ENCODE measurements around the gene ZNF787. TPM values are rescaled to one million over a fixed set of nuclear protein-coding genes. Genes with fewer than 3 reads are reported as not detected.
A peak's percentile ranks its signal among the peaks of the same experiment; 100 is the strongest.
"Not testable (repeated sequence)": the region's sequence is repeated elsewhere in the genome, so short reads cannot be mapped to it uniquely, and the experiment has no call there.

Gene ZNF787
- total RNA-seq, 2 experiments from 2014 or later: 34.7 to 36.7 TPM

DNA sequence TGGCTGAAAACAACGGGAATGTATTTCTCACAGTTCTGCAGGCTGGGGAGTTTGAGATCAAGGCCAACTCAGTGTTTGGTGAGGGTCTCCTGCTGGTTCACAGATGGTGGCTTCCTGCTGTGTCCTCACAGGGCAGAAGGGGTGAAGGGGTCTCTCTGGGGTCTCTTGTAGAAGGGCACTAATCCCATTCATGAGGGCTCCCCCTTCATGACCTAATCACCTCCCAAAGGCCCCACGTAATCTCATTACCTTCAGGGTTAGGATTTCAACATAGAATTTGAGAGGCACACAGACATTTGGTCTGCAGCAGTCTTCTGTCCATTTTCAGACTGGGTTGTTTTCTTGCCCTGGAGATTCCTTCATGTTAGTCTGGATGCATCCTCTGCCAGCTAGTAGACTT, 31.5 kb upstream of the ZNF787 start:
- Mint-ChIP-seq H3K27ac (no peak overlapping the region), H3K27me3 (no peaks in the 10 kb centered on the region), H3K9me3 (ENCODE audit: low read depth) (no peaks in the 10 kb centered on the region), H3K4me1 (no peaks in the 10 kb centered on the region), H3K36me3 (peaks cover 21% of the 10 kb centered on the region), H3K4me3 (no peak overlapping the region)
- no peak for ATAC-seq
- no peak for DNase-seq
- CTCF ChIA-PET: no interaction called here

- Mint-ChIP-seq H3K9me3 (ENCODE audit: low read depth) (no peaks in the 10 kb centered on the region), H3K27ac (no peak overlapping the region), H3K4me3 (no peak overlapping the region), H3K36me3 (peaks cover 23% of the 10 kb centered on the region), H3K27me3 (no peaks in the 10 kb centered on the region), H3K4me1 (no peaks in the 10 kb centered on the region)
- CTCF ChIA-PET: no interaction called here
- no peak for ATAC-seq
- no peak for DNase-seq
Measured at GRCh38 chr19:56150358-56150757, 29.3 kb upstream of the ZNF787 start.

DNA sequence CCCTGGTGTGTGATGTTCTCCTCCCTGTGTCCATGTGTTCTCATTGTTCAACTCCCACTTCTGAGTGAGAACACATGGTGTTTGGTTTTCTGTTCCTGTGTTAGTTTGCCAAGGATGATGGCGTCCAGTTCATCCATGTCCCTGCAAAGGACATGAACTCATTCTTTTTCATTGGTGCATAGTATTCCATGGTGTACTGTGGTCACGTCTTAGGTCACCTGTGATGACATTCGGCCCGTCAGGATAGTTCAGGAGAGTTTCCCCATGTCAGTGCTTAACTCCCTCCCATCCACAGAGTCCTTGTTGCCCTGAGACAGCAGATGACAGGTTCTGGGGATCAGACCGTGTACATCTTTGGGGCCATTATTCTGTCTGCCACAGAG, 28.6 kb upstream of the ZNF787 start:
- H3K4me1 Mint-ChIP-seq: peaks cover under 1% of the 10 kb centered on the region
- H3K9me3 Mint-ChIP-seq (ENCODE audit: low read depth): no peaks in the 10 kb centered on the region
- H3K27me3 Mint-ChIP-seq: no peaks in the 10 kb centered on the region
- no peak for DNase-seq
- CTCF ChIA-PET: no interaction called here
- ATAC-seq: no peak
- peaks cover 23% of the 10 kb centered on the region for H3K36me3 Mint-ChIP-seq
- no peak overlapping the region for H3K27ac Mint-ChIP-seq
- H3K4me3 Mint-ChIP-seq: no peak overlapping the region

DNA sequence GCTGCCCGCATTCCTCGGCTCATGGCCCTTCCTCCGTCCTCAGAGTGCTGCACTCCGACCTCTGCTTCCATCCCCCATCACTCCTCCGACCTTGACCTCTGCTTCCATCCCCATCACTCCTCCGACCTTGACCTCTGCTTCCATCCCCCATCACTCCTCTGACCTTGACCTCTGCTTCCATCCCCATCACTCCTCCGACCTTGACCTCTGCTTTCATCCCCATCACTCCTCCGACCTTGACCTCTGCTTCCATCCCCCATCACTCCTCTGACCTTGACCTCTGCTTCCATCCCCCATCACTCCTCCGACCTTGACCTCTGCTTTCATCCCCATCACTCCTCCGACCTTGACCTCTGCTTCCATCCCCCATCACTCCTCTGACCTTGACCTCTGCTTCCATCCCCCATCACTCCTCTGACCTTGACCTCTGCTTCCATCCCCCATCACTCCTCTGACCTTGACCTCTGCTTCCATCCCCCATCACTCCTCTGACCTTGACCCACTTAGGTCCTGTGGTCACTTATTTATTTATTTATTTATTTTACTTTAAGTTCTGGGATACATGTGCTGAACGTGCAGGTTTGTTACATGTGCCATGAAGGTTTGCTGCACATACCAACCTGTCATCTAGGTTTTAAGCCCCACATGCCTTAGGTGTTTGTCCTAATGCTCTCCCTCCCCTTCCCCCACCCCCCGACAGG, 28.0 kb upstream of the ZNF787 start:
- H3K4me3 Mint-ChIP-seq; ATAC-seq; H3K27me3 Mint-ChIP-seq; CTCF ChIA-PET; H3K4me1 Mint-ChIP-seq; H3K27ac Mint-ChIP-seq; H3K9me3 Mint-ChIP-seq (ENCODE audit: low read depth); DNase-seq: not testable (repeated sequence)
- H3K36me3 Mint-ChIP-seq: peaks cover 24% of the 10 kb centered on the region

DNA sequence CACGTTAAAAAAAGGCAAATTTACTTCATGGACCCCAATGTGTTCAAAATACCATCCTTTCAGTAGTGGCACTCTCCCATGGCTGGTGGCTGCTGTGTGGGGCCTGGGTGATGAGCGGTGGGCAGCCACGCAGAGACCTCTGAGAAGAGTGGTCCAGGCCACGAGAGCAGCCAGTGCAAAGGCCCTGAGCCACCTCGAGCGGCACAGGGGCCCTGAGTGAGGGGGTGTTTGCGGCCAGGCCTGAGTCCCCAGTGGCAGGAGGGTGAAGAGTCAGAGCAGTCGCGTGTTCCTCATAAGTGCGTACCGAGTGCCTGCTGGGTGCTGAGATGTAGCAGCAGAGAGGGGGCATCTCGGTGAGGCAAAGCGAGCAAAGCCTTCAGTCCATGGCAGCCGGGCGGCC, 27.0 kb upstream of the ZNF787 start:
- CTCF ChIA-PET: no interaction called here
- H3K4me3 Mint-ChIP-seq: no peak overlapping the region
- H3K27me3 Mint-ChIP-seq: no peaks in the 10 kb centered on the region
- peaks cover 24% of the 10 kb centered on the region for H3K36me3 Mint-ChIP-seq
- DNase-seq: no peak
- H3K9me3 Mint-ChIP-seq (ENCODE audit: low read depth): no peaks in the 10 kb centered on the region
- ATAC-seq: no peak
- H3K27ac Mint-ChIP-seq: peak overlapping the region; percentile 11
- peaks cover 12% of the 10 kb centered on the region for H3K4me1 Mint-ChIP-seq

DNA sequence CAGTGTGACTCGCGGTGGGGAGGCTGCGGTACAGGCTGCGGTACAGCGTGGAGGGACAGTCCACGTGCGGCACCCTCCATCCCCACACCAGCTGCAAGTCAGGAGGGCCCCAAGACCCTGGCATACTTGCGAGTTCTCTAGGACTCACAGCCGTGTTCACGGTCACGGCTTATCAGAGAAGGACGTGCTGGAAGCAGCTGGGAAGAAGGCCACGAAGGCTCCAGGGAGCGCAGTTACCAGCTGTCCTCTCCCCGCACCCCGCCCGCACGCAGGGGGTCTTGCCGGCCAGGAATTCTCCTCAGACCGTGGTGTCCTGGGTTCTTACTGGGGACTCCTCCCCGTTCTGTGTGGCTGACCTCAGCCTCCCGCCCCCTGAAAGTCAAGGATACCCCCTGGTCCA, 26.2 kb upstream of the ZNF787 start:
- no peaks in the 10 kb centered on the region for H3K9me3 Mint-ChIP-seq (ENCODE audit: low read depth)
- H3K4me1 Mint-ChIP-seq: peaks cover 18% of the 10 kb centered on the region
- H3K4me3 Mint-ChIP-seq: no peak overlapping the region
- no peak for DNase-seq
- CTCF ChIA-PET: no interaction called here
- no peaks in the 10 kb centered on the region for H3K27me3 Mint-ChIP-seq
- peaks cover 24% of the 10 kb centered on the region for H3K36me3 Mint-ChIP-seq
- no peak overlapping the region for H3K27ac Mint-ChIP-seq
- ATAC-seq: no peak

DNA sequence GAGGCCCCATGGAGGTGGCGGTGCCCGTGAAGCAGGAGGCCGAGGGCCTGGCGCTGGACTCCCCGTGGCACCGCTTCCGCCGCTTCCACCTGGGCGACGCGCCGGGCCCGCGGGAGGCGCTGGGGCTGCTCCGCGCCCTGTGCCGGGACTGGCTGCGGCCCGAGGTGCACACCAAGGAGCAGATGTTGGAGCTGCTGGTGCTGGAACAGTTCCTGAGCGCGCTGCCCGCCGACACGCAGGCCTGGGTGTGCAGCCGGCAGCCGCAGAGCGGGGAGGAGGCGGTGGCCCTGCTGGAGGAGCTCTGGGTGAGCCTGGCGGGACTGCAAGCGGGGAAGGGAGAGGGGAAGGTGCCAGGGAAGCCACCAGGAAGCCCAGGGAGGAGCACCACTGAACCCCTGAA, 25.8 kb upstream of the ZNF787 start:
- ATAC-seq: no peak
- Mint-ChIP-seq H3K4me1 (peaks cover 20% of the 10 kb centered on the region), H3K27me3 (no peaks in the 10 kb centered on the region), H3K9me3 (ENCODE audit: low read depth) (no peaks in the 10 kb centered on the region), H3K27ac (no peak overlapping the region), H3K4me3 (no peak overlapping the region), H3K36me3 (peaks cover 24% of the 10 kb centered on the region)
- DNase-seq: no peak
- CTCF ChIA-PET: interaction anchor here (1.2 to 1.3 kb wide), 2 partner anchors 66 to 81 kb away, joined by 3 to 4 read pairs; no protein-coding TSS in a partner anchor

DNA sequence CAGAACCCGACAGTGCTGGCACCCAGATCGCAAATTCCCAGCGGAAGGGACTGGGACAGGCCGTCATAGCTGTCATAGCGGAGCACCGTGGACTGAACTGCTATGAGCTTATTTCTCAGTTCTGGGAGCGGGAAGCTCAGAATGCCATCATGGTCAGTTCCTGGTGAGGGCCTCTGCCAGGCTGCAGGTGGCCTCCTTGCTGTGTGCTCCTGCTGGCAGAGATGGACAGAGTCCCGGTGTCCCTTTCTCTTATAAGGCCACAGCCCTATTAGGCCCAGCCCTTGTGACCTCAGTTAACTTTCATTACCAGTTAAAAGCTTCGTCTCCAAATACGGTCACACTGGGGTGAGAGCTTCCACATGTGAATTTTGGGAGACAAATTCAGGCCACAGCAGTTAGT, 24.6 kb upstream of the ZNF787 start:
- Mint-ChIP-seq H3K4me1 (peaks cover 25% of the 10 kb centered on the region), H3K27ac (no peak overlapping the region), H3K27me3 (no peaks in the 10 kb centered on the region), H3K4me3 (no peak overlapping the region), H3K36me3 (peaks cover 24% of the 10 kb centered on the region), H3K9me3 (ENCODE audit: low read depth) (no peaks in the 10 kb centered on the region)
- CTCF ChIA-PET: interaction anchor here (0.8 to 1.8 kb wide), 4 partner anchors 12 to 107 kb away, joined by 3 to 7 read pairs (median 4); no protein-coding TSS in a partner anchor
- DNase-seq (no peak), ATAC-seq (no peak)

DNA sequence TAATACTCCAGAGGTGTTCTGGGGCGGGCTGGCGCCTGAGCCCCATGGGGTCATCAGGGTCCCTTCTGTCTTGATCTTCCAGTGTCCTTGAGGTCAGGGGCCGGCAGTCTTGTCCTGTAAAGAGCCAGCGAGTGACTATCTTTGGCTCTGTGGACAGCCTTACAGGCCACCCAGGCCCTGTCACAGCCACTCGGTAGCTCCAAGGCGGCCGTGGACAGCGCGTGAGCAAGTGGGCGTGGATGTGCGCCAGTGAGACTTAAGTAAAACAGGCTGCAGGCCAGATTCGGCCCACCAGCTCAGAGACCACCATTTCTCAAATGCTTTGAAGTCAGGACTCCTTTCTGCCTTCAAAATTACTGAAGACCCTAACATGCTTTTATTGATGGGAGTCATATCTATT, 23.7 kb upstream of the ZNF787 start:
- peaks cover 20% of the 10 kb centered on the region for H3K36me3 Mint-ChIP-seq
- no peak overlapping the region for H3K27ac Mint-ChIP-seq

GRCh38 chr19:56144376-56144775, 23.3 kb upstream of the ZNF787 start:
- no peak overlapping the region for H3K4me3 Mint-ChIP-seq
- no peaks in the 10 kb centered on the region for H3K27me3 Mint-ChIP-seq
- ATAC-seq: no peak
- peak overlapping the region; percentile 16 for H3K27ac Mint-ChIP-seq
- CTCF ChIA-PET: no interaction called here
- H3K4me1 Mint-ChIP-seq: peaks cover 36% of the 10 kb centered on the region
- H3K36me3 Mint-ChIP-seq: peaks cover 16% of the 10 kb centered on the region
- DNase-seq: no peak
- no peaks in the 10 kb centered on the region for H3K9me3 Mint-ChIP-seq (ENCODE audit: low read depth)

More for the DNA sequence above, 23.7 kb upstream of the ZNF787 start:
- Mint-ChIP-seq H3K9me3 (ENCODE audit: low read depth) (no peaks in the 10 kb centered on the region), H3K4me3 (no peak overlapping the region), H3K27me3 (no peaks in the 10 kb centered on the region), H3K4me1 (peaks cover 33% of the 10 kb centered on the region)
- no peak for ATAC-seq
- CTCF ChIA-PET: interaction anchor here (1.8 kb wide), 1 partner anchor 11 kb away, joined by 7 read pairs; no protein-coding TSS in a partner anchor
- no peak for DNase-seq

DNA sequence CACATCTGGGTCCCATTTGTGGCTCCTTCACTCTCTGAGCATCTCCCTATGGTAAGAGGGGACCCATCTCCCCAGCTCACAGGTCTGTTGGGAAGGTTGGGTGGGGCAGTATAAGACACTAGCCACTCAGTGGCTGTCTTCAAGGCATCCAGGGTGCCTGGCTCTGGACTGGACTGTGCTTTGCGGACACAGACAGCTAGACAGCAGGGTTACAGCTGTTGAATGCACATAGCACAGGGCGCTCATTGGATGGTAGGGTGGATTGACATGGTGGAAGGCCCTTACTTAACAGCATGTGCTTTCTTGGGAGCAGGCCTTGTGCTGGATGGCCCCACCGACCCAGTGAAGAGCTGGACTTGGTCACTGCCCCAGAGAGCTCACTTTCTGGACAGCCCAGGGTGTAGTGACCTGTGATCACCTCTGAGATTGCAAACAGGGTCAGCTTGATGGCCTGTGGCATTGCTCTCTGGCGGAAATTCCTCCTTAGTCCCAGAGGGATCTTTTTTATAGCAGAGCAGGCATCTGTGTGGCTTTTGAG, 21.9 kb upstream of the ZNF787 start:
- Mint-ChIP-seq H3K36me3 (peaks cover 8% of the 10 kb centered on the region), H3K27me3 (no peaks in the 10 kb centered on the region), H3K27ac (no peak overlapping the region), H3K9me3 (ENCODE audit: low read depth) (no peaks in the 10 kb centered on the region), H3K4me3 (no peak overlapping the region), H3K4me1 (peaks cover 39% of the 10 kb centered on the region)
- CTCF ChIA-PET: interaction anchor here (0.7 to 1.5 kb wide), 4 partner anchors 22 to 110 kb away, joined by 3 read pairs; partner anchors contain the start of gene ZNF787
- ATAC-seq (no peak), DNase-seq (no peak)

DNA sequence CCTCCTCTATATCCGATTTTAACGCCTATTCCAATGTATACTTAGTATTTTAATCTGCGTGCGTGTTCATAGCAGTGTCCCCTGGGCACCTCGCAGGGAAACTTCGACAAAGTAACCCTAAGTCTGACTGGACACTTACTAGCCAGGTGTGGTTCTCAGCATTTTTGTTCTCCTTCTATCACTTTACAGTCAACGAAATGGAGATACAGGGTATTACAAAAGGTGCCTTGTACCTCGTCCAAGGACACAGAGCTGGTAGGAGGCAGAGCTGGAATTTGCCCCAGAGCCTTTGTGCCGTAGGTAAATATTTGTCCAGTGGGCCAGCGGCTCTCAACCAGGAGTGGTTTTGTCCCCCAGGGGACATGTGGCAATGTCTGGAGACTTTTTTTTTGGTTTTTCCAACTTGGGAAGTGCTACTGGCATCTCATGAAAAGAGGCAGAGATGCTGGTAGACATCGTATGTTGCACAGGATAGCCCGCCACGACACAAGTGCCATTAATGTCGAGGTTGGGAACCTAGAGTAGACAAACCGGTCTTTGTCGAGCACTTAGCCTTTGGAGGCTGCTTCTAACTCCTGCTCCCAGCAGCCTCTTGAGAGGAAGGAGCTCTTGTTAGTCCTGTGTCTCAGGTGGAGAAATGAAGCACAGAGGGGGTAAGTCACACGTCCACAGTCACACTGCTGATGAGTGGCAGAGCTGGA, 21.1 kb upstream of the ZNF787 start:
- Mint-ChIP-seq H3K4me3 (peak overlapping the region; percentile 68), H3K36me3 (peaks cover 1% of the 10 kb centered on the region), H3K27me3 (no peaks in the 10 kb centered on the region), H3K4me1 (peaks cover 39% of the 10 kb centered on the region), H3K27ac (peak overlapping the region; percentile 66), H3K9me3 (ENCODE audit: low read depth) (no peaks in the 10 kb centered on the region)
- CTCF ChIA-PET: interaction anchor here (0.7 to 1.5 kb wide), 4 partner anchors 21 to 110 kb away, joined by 3 read pairs; partner anchors contain the start of gene ZNF787
- ATAC-seq: no peak
- no peak for DNase-seq

- no peaks in the 10 kb centered on the region for H3K27me3 Mint-ChIP-seq
- H3K27ac Mint-ChIP-seq: peak overlapping the region; percentile 92
- peaks cover 1% of the 10 kb centered on the region for H3K36me3 Mint-ChIP-seq
- CTCF ChIA-PET: interaction anchor here (0.7 to 1.5 kb wide), 2 partner anchors 20 to 75 kb away, joined by 3 read pairs; partner anchors contain the start of gene ZNF787
- peak overlapping the region; percentile 83 for H3K4me3 Mint-ChIP-seq
- no peaks in the 10 kb centered on the region for H3K9me3 Mint-ChIP-seq (ENCODE audit: low read depth)
- ATAC-seq: no peak
- peaks cover 39% of the 10 kb centered on the region for H3K4me1 Mint-ChIP-seq
- peak; percentile 50 for DNase-seq
Measured at GRCh38 chr19:56141417-56141993, 20.4 kb upstream of the ZNF787 start.
